ENCODE results near the gene G6PD. TPM values are rescaled to one million over a fixed set of nuclear protein-coding genes. Genes with fewer than 3 reads are reported as not detected.

G6PD gene
- polyA plus RNA-seq, 2 of the 4 experiments (the other 2 are of a cell fraction) = 692 to 1,409 TPM

GRCh38 chrX:154508384-154508745, 38.3 kb downstream of the G6PD start:
- no peak for FAIRE-seq
- no peak overlapping the region for H3K27ac ChIP-seq
- CTCF ChIA-PET = no interaction called here
- no peak for DNase-seq (ENCODE audit: low read depth in 1 of 2, low spot score in 1 of 2)
- ATAC-seq = no peak
- H3K4me1 ChIP-seq = no peaks in the 10 kb centered on the region
- H3K4me3 ChIP-seq = no peak overlapping the region
- POLR2A ChIA-PET = no interaction called here
- H3K9me3 ChIP-seq = no peaks in the 10 kb centered on the region
- WGBS (ENCODE audit: missing lambda C conversion rate) = 100% methylated on average over 3 of the region's 13 CpGs
- TF ChIP-seq MYC (IDR thresholded peaks at IDR 0.05; ENCODE audit: borderline replicate concordance, low read length) (no peak), POLR2AphosphoS2 (conservative IDR thresholded peaks at IDR 0.05; ENCODE audit: low read length) (no peak), FOSL2 (IDR thresholded peaks at IDR 0.05) (no peak), FOSL2 (CRISPR knock-in tag; IDR thresholded peaks at IDR 0.05) (no peak), FOXS1 (CRISPR knock-in tag; IDR thresholded peaks at IDR 0.05) (no peak)
- no peak overlapping the region for H3K4me2 ChIP-seq

DNA sequence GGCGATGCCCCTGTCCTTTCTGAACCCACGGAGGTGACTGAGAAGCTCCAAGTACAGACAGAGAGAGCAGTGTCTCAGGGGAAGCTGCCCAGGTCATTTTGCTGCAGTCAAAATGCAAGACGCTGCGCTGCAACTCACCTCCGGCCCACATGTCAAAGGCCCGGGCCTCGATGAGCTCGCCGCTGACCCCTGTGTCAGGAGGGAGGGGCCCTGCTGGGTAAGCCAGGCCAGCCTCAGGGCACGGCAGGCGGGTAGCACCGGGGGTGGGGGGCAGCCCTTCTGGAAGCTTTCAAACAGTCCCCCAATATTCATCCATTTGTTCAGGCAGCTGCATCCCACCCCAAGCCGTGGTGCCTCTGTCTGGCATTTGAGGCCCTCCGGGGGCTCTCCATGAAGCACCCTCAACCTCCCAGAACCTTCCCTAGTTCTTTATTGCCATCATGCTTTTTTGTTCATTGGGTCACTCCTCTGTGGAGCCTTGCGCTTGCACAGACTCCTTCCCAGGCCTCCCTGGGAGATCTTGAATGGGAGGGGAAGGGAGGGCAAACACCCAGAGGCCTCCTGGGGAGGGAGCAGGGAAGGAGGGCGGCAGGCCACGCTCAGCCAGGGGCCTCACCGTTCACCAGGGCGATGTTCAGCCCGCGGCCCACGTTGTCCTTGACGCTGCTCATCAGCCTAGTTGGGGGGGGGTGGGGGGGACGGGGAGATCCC, 38.8 kb downstream of the G6PD start:
- H3K4me3 ChIP-seq = no peak overlapping the region
- 92% methylated on average over 19 of the region's 24 CpGs for WGBS (ENCODE audit: missing lambda C conversion rate)
- CTCF ChIA-PET = interaction anchor here (0.5 to 1.0 kb wide), 2 partner anchors 12 to 132 kb away, joined by 3 read pairs; no protein-coding TSS in a partner anchor
- no peaks in the 10 kb centered on the region for H3K4me1 ChIP-seq
- no peak overlapping the region for H3K27ac ChIP-seq
- DNase-seq (ENCODE audit: low read depth in 1 of 2, low spot score in 1 of 2) (no peak), ATAC-seq (no peak), FAIRE-seq (no peak)
- no peak for TF ChIP-seq USF2 (IDR thresholded peaks at IDR 0.05)
- no peak for TF ChIP-seq TFCP2L1 (CRISPR knock-in tag; IDR thresholded peaks at IDR 0.05)
- TF ChIP-seq CHD4 (IDR thresholded peaks at IDR 0.05; ENCODE audit: borderline replicate concordance) = no peak
- no peak for TF ChIP-seq RNF2 (IDR thresholded peaks at IDR 0.05; ENCODE audit: borderline replicate concordance, low read depth)
- TF ChIP-seq FOSB (CRISPR knock-in tag; IDR thresholded peaks at IDR 0.05) = no peak
- no peak for TF ChIP-seq NFE2L2 (conservative IDR thresholded peaks at IDR 0.05; ENCODE audit: low read length)
- no peak overlapping the region for H3K4me2 ChIP-seq
- POLR2A ChIA-PET = interaction anchor here (1.0 to 1.8 kb wide), 2 partner anchors 8 to 10 kb away, joined by 4 to 8 read pairs; partner anchors contain the start of gene FAM3A
- no peaks in the 10 kb centered on the region for H3K9me3 ChIP-seq

- Histone ChIP-seq H3K4me1 (no peaks in the 10 kb centered on the region), H3K9me3 (no peaks in the 10 kb centered on the region), H3K4me2 (no peak overlapping the region), H3K4me3 (no peak overlapping the region), H3K27ac (no peak overlapping the region)
- no peak for FAIRE-seq
- WGBS (ENCODE audit: missing lambda C conversion rate) = 97% methylated on average over 26 of the region's 37 CpGs
- TF ChIP-seq SREBF2 (IDR thresholded peaks at IDR 0.05) = no peak
- no peak for TF ChIP-seq HEYL (CRISPR knock-in tag; IDR thresholded peaks at IDR 0.05)
- no peak for TF ChIP-seq NFE2L2 (conservative IDR thresholded peaks at IDR 0.05; ENCODE audit: low read length)
- TF ChIP-seq EHF (CRISPR knock-in tag; IDR thresholded peaks at IDR 0.05) = no peak
- no peak for TF ChIP-seq FOSB (CRISPR knock-in tag; IDR thresholded peaks at IDR 0.05)
- POLR2A ChIA-PET = interaction anchor here (1.8 kb wide), 1 partner anchor 10 kb away, joined by 4 read pairs; the partner anchor contains the start of gene FAM3A
- CTCF ChIA-PET = interaction anchor here (1.0 kb wide), 1 partner anchor 11 kb away, joined by 3 read pairs; no protein-coding TSS in a partner anchor
- DNase-seq (ENCODE audit: low read depth in 1 of 2, low spot score in 1 of 2) = no peak
- no peak; a peak in 1 of 6 replicates for ATAC-seq
These were observed 39.9 kb downstream of the G6PD start for GRCh38 chrX:154506483-154507332.

GRCh38 chrX:154505734-154506133, 40.9 kb downstream of the G6PD start:
- Histone ChIP-seq H3K4me2 (no peak overlapping the region), H3K4me3 (no peak overlapping the region), H3K9me3 (no peaks in the 10 kb centered on the region), H3K4me1 (no peaks in the 10 kb centered on the region), H3K27ac (no peak overlapping the region)
- ChIA-PET POLR2A (no interaction called here), CTCF (no interaction called here)
- TF ChIP-seq KDM5A (IDR thresholded peaks at IDR 0.05) = no peak
- FAIRE-seq (no peak), ATAC-seq (peak in 1 of 2 experiments; percentile 21; a peak in 2 of 6 replicates), DNase-seq (ENCODE audit: low read depth in 1 of 2, low spot score in 1 of 2) (no peak)
- WGBS (ENCODE audit: missing lambda C conversion rate) = 67% methylated on average over 12 of the region's 12 CpGs

Measured in A549 (cell line).